ENCODE data around the gene ANKRD6. TPM values are rescaled to one million over a fixed set of nuclear protein-coding genes. Genes with fewer than 3 reads are reported as not detected.

ANKRD6 gene
- total RNA-seq, 1 experiment from 2014 or later = 7.1 TPM

DNA sequence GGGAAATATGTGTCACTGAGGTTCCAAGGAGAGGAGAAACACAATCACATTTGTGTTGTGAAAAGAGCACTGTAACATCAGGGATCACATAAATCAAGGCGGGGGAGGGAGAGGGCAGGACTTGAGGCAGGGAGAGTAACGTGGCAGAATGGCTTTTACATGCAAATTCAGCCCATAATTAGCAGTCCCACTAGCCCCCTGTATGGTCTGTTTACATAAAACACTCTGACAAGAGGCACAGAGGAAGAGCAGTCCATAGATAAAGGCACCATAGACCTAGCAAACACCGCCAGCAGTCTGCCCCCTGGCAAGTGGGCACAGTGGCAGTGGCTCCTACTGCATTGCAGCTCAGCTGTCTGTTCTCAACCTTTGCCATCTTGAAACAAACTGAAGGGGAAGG lies 122.9 kb downstream of the ANKRD6 start:
- Histone ChIP-seq H3K36me3 (no peaks in the 10 kb centered on the region), H3K9me3 (no peaks in the 10 kb centered on the region), H3K4me3 (no peak overlapping the region), H3K27me3 (peaks cover 6% of the 10 kb centered on the region; the same call in 1 of the 2 replicates)
- DNase-seq = no peak

DNA sequence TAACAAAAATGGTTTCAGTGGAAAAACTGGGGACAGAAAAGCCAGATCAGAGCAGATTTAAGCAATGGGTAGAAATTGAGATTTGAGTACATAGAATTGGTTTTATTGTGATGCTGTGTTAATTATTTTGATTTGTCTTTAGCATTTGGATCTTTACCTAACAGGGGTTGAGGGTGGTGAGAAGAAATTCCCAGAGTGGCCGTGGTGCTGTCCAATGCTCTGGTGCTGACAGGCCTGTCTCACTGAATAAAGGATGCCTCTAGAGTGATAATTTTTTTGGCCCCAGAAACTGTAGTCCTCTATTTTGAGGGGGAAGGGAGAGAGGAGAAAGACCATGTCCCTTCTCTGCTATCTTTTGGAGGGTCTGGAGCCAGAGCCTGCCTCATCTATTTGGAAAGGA lies 126.5 kb downstream of the ANKRD6 start:
- DNase-seq = no peak
- H3K9me3 ChIP-seq = no peaks in the 10 kb centered on the region
- H3K27me3 ChIP-seq = peaks cover 13% of the 10 kb centered on the region
- H3K36me3 ChIP-seq = no peaks in the 10 kb centered on the region
- H3K4me3 ChIP-seq = no peak overlapping the region

DNA sequence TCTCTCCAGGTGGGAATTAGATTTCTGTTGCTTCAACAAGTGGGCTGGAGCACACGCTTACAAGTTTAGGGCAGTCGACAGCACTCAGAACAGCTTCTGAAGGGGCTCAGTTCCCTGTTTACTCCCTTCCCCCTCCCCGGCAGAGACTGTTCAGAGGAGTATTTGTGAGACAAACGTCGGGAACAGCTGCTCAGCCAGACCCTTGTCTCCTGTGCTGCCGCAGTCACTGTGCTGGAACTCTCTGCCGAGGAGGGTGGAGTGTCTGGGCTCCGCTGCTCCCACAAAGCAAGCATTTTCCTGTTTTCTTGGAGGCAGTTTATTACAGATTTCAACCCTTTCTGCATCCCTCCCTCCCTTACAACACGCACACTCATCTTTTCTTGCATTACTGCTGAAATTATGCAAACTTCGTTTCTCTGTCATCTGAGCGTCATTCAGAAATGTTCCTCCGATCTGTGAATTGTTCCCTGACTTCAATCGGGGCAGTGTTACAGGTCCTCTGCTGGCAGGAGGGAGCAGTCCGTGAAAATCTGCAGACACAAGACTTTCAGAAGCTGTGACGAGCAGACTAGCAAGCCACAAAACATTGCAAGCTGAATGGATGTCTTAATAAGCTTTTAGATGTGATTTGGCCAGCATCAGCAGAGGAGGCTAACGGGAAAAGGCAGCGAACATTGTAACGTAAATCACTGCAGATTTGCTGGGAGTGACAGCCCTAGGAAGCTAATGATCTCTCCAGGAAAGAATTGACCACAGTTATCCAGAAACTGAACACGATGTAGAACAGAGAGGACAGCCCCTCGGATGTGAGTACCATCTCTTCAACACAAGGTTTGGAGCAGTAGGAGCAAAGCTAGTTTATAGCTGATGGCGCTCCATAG lies 129.4 kb downstream of the ANKRD6 start:
- Histone ChIP-seq H3K36me3 (no peaks in the 10 kb centered on the region), H3K27me3 (peaks cover 9% of the 10 kb centered on the region), H3K9me3 (no peaks in the 10 kb centered on the region), H3K4me3 (no peak overlapping the region)
- no peak for DNase-seq

DNA sequence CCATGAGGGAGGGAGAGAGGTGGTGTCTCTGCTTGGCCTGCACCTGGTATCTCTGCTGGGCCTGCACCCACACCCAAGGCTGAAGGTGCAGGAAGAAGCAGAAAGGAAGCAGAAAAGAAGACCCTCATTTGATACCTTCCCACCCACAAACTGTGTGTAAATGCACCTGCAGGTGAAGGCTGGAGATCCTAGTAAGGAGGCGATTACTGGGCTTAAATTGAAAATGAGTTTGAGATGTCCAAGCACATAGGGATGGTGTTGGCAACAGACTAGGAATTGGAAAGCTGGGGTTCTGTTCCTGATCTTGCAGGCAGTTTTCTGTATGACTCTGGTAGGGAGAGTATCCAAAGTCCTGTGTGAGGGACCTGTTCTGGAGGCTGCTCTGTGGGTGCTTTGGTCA lies 130.9 kb downstream of the ANKRD6 start:
- Histone ChIP-seq H3K9me3 (no peaks in the 10 kb centered on the region), H3K36me3 (no peaks in the 10 kb centered on the region), H3K4me3 (no peak overlapping the region), H3K27me3 (peaks cover 9% of the 10 kb centered on the region)
- DNase-seq = no peak

DNA sequence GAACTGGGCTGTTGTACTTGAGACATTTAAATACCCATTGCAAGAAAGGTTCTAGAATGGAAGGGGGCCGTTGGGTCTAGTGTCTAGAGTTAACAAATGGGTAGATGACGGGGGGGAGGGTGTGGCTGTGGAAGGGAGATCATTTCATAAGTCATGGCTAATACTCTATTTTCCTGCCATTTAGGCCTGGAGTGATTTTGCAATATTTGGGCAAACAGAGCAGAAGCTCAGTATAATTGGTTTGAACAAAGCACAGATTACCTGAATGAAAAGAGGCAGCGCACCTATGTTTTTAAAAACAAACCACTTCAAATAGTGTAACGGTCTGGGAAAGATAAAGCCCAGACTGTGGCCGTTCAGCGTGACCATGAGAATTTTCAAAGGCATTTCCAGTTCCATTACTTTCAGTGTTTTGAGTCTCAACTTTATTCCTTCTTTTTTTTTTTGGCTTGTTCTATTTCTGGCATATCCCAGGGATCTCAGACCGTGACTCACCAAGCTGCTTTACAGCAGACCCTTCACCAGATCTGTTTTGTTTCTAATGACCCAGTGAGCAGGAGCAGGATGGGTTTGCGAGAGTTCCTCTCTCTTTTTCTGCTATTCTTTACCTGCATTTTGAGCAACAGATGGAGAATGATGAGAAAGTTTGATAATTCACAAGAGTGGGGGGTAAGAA lies 131.9 kb downstream of the ANKRD6 start:
- no peaks in the 10 kb centered on the region for H3K36me3 ChIP-seq
- H3K4me3 ChIP-seq = no peak overlapping the region
- no peaks in the 10 kb centered on the region for H3K9me3 ChIP-seq
- H3K27me3 ChIP-seq = peaks cover 6% of the 10 kb centered on the region
- no peak for DNase-seq

DNA sequence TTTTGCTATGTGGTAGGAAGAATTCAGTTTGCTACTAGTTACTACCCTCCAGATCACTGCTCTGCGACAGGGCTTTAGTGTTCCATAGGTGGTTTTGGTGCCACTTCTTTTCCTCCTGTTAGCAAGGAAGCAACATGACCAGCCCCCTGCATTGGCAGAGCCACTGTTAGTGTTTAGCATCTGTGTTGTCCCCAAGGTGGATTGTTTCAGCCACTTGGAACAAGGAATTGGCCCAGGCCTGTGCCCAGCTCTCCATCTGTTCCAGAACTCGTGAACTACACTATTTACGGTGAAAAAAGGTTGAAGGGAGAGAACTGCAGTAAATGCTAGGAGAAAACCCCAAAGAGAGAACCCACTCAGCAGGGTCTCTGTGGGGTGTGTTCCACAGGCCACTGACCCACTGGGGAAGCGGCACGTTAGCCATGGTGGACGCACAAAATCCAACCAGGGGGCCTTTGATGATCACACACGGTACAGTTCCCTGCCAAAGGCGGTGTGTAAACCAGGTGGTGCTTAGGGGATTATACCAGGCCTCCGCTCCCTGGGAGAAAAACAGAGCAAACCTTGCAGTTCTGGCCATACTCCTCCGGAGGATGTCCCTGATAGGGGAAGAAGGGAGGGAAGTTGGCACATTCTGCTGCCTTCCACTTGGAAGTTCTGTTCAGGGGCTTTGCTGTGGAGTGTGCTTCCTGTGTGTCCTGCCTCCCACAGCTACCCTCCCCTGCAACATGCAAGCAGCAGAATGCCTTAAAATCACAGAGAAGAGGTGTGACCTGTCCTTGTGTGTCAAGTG lies 133.3 kb downstream of the ANKRD6 start:
- Histone ChIP-seq H3K4me3 (no peak overlapping the region), H3K9me3 (no peaks in the 10 kb centered on the region), H3K27me3 (peaks cover 6% of the 10 kb centered on the region), H3K36me3 (no peaks in the 10 kb centered on the region)
- no peak for DNase-seq

DNA sequence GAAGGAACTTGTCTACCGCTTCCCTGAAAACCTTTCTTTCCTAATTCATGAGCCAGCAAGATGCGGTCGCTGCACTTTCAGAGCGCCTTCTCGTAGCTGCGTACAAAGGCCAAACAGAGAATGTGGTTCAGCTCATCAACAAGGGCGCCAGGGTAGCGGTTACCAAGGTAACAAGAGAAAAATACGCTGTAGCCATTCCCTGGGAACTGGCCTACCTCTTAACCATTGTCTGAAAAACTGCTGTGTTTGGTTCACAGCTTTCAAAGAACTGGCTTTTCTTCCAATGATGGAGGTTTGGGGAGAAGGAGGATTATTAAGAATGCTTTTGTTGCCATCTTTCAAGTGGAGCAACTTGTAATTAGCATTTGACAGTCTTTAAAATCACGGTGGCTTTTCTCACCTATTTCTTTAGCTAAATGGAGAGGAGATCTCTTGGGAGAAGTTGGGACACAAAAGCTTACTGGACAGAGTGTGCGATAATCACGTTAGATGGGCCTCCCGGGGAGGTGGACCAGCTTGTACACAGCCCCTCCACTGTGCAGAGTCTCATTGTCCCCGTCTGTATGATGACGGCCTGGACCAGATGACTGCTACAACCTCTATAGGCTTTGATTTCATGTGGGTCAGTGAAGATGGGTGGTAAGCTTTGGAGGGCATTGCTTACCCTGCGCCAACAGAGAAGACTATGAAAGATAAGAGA lies 134.1 kb downstream of the ANKRD6 start:
- Histone ChIP-seq H3K27me3 (peaks cover 4% of the 10 kb centered on the region), H3K4me3 (no peak overlapping the region), H3K9me3 (no peaks in the 10 kb centered on the region), H3K36me3 (no peaks in the 10 kb centered on the region)
- DNase-seq = no peak

DNA sequence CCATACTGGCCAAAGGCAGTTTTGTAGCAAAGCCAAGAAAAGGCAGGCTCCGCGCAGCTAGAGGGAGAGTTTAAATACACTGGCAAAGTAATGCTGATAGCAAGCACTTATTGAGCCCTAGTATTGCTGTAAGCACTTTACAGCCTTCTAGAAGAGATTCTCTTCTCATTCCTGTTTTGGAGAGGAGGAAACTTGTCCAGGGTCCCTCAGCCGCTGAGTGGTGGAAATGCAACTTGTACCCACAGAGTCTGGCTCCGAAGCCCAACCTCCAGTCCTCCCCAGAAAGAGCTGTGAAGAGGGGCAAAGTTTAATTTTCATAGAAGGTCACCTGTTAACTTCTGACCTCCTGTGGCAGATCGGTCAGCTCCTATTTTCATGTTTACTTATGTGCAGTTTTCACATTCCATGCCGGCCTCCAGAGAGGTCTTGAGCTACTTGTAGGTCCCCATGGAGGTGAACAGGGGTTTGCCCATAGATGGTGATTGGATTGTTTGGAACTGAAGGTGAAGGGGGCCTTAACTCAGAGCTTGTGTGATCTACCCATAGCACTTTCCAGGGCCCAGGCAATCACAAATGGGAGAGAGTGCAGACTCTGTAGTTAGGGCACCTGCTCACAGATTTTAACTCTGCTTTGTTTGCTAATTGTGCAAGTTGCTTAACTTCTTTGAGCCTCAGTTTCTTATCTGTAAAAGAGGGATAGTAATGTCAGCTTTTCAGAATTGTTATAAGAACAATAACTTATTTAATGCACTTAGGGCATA lies 134.9 kb downstream of the ANKRD6 start:
- no peaks in the 10 kb centered on the region for H3K36me3 ChIP-seq
- H3K27me3 ChIP-seq = no peaks in the 10 kb centered on the region; the same call in 1 of the 2 replicates
- H3K4me3 ChIP-seq = no peak overlapping the region
- no peak for DNase-seq
- H3K9me3 ChIP-seq = no peaks in the 10 kb centered on the region

DNA sequence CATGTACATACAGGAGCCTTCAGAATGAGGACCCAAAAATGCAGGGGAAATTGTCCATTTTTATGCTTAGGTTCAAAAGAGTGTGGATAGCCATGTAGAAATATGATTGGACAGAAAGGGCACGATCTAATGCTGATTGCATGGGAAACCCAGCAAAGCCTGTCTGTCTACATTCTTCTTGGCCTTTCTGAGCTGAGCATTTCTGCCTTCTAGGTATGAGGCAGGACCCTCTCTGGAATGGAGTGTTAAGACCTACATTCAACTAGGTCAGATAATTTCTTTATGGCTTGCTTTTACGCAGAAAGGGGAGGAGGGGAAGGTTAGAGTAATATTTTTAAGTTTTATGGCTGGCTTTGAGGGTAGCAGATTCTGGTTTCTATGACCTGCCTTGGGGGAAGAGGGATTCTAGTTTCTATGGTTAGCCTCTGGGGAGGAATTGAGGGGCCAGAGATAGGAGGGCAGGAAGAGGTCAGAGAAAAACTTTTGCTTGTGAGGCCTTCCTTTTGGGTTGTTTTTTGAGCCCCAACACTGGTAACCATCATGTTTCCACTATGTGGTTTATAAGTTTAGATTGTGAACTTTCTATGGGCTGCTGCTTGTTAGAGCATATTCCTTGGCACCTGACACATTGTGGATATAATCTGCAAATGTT lies 142.1 kb downstream of the ANKRD6 start:
- Histone ChIP-seq H3K9me3 (no peaks in the 10 kb centered on the region), H3K27me3 (no peaks in the 10 kb centered on the region), H3K4me3 (no peak overlapping the region), H3K36me3 (no peaks in the 10 kb centered on the region)
- DNase-seq = no peak

DNA sequence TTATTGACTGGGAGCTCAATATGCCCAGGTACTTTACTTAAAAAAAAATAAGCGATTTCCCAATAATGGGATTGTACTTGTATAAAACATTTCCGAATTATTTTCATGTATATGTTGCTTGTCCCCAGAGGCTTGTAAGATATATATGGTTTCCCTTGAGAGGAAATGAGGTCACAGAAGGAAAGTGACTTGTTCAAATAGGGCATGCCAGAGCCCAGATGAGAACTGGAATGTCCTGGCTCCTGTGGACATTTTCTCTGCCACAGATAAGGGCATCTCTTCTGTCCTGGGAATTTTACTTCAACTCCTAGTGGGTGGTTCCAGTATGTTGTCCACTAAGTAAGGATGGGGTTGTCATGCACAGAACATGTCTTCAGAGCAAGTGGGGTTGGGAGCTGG lies 142.6 kb downstream of the ANKRD6 start:
- Histone ChIP-seq H3K36me3 (no peaks in the 10 kb centered on the region), H3K4me3 (no peak overlapping the region), H3K9me3 (no peaks in the 10 kb centered on the region), H3K27me3 (no peaks in the 10 kb centered on the region)
- DNase-seq = no peak

DNA sequence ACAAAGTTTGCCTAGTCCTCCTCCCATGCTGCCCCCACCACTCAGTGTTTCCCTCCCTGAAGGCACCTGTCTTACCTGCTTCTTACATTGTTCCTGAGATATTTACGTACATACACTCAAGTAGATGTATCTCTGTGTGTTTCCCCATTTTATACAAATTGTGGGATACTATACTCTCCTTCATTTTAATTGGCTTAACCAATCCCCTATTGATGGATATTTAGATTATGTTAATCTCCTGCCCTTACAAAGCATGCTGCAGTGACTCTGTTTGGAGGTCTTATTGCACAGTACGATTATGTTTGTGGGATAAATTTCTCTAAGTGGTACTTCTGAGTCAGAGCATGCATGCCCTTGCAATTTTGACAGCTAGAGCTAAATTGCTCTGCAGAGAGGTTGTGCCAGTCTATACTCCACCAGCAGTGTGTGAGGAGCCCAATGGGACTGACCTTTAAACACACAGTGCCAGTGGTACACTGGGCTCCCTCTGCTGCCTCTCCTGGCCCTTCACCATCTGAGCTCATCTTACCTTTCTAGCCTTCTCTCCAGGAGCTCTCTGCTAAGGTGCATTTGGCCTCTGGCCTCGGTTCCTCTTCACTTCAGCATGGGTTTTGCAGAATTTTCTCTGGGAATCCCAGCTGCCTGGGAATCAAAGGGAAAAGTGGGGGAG lies 148.2 kb downstream of the ANKRD6 start:
- H3K36me3 ChIP-seq = no peaks in the 10 kb centered on the region
- no peak overlapping the region for H3K4me3 ChIP-seq
- H3K27me3 ChIP-seq = no peaks in the 10 kb centered on the region
- DNase-seq = no peak
- no peaks in the 10 kb centered on the region for H3K9me3 ChIP-seq

DNA sequence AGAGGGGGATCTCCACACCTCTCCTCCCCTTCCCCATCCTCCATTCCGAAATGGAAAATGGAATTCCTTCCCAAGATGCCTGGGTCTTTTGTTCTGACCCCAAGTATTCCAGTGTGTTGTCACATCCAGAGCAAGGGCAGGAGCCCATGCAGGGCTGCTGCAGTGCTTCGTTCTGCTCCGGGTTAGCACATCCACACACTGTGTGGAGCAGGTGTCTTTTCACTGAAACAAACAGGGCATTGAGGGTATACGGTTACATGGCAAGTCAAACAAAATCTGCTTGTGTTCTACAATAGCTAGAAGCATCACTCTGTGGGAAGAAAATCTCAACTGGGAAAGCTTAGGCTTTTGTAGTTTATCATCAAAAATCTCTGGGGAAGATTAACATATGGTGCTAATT lies 148.7 kb downstream of the ANKRD6 start:
- H3K4me3 ChIP-seq = no peak overlapping the region
- no peaks in the 10 kb centered on the region for H3K9me3 ChIP-seq
- no peak for DNase-seq
- no peaks in the 10 kb centered on the region for H3K27me3 ChIP-seq
- H3K36me3 ChIP-seq = no peaks in the 10 kb centered on the region

DNA sequence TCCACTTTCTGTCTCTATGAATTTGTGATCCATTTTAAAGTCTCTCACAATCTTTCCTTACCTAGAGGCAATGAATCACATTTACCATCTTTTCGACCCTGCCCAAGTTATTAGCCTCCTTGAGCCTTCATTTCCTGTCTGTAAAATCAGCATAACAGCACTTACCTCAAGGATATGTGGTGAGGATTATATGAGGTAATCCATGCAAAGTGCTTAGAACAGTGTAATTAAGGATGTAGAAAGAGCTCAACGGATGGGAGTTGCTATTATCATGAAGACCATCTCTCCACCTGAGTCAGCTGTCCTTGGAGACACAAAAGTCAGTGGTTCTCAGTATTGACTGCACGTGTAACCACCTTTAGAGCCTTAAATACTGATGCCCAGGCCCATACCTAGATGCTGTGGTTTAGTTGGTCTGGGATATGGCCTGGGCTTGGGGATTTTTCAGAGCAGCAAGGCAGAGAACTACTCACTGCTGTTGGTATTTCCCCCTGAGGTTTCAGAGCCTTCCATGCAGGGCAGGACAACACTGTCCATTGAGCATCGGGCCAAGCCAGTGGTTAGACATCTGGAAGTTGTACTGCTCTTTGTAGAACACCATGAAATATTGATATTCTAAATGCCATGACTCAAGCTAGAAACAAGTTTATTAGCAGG lies 149.8 kb downstream of the ANKRD6 start:
- no peaks in the 10 kb centered on the region for H3K36me3 ChIP-seq
- H3K27me3 ChIP-seq = no peaks in the 10 kb centered on the region
- no peak for DNase-seq
- no peaks in the 10 kb centered on the region for H3K9me3 ChIP-seq
- no peak overlapping the region for H3K4me3 ChIP-seq

DNA sequence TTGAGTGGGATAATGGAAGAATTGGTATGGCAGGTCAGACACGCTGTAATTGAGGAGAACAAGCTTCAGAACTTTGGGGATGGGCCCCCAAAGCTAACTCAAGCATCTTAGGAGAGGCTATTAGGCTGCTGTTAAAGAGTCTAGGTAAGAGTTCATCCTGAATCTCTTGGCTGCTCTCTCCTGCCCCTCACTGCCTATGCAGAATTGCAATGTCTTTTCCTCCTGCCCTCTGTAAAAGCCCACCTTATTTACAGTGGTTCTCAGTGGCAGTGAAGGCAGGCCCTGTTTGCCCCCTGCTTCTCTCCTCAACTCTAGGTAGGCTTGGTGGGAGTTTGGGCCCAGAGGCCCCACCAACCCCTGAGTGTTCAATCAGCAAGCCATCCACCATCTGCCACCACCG lies 150.6 kb downstream of the ANKRD6 start:
- Histone ChIP-seq H3K9me3 (no peaks in the 10 kb centered on the region), H3K27me3 (no peaks in the 10 kb centered on the region), H3K36me3 (no peaks in the 10 kb centered on the region), H3K4me3 (no peak overlapping the region)
- no peak for DNase-seq

DNA sequence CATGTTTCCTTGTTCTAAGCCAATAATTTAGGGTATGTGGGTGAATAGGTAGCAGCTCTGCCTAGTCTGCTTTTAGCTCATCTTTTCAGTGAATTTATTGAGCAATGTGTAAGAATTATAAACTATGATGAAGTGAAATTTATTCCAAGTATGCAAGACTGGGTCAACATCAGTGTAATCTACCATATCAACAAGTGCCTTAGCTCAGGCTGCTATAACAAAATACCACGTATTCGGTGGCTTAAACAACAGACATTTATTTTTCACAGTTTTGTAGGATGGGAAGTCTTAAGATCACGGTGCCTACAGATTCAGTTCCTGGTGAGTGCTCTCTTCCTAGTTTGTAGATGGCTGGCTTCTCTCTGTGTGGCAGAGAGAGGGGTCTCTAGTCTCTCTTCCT lies 151.6 kb downstream of the ANKRD6 start:
- H3K36me3 ChIP-seq = no peaks in the 10 kb centered on the region
- no peak overlapping the region for H3K4me3 ChIP-seq
- no peak for DNase-seq
- no peaks in the 10 kb centered on the region for H3K27me3 ChIP-seq
- no peaks in the 10 kb centered on the region for H3K9me3 ChIP-seq
